Activated CD8-positive, alpha-beta memory T cell treated with anti-CD3 and anti-CD28 coated beads, Interleukin-2, amount 50 U/mL, for 4 hours (primary cell): Measurements from ENCODE around the gene ACACA.

Experiments used
- DNase-seq: peaks from one replicate; pipeline ENCODE4 v3.0.0-alpha.2; 2020

Gene ACACA

GRCh38 chr17:37121616-37122015 lies 285.0 kb downstream of the ACACA start:
- no peak for DNase-seq

DNA sequence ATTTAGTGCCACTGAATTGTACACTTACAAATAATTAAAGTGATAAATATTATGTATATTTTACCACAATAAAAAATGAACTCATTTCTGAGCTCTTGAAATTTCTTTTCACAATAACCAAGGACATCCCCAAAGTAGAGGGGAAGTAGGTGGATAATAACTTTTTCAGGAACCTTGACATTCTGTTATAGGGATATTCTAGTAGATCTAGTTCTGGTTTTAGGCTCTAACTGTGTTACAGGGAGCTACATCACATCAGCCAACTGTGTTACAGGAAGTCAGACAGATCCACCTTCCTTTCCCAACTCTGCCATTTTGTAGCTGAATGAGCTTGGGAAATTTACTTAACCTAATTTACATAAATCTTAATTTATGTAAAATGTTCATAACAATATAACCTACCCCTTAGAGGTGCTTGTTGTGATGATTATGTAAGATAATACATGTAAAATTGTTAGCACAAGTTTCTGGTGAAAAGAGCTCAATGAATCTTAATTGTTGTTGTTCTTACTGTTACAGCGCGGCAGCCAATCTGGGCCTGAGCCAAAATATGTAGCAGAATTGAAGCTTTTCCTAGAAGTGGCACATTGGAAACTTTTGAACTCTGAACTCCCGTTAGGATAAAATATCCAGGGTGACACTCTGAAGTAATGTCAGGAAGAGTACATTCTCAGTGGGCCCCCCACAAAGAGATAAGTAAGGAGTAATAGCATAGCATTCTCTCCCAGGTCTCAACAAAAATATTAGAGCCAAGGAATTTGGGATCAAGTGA lies 288.1 kb downstream of the ACACA start:
- DNase-seq = no peak

- DNase-seq = no peak
Measured at GRCh38 chr17:37117373-37118142, 289.1 kb downstream of the ACACA start.

- DNase-seq = no peak
Measured at GRCh38 chr17:37116671-37117185, 289.9 kb downstream of the ACACA start.

GRCh38 chr17:37111329-37111728 lies 295.3 kb downstream of the ACACA start:
- DNase-seq = no peak

DNA sequence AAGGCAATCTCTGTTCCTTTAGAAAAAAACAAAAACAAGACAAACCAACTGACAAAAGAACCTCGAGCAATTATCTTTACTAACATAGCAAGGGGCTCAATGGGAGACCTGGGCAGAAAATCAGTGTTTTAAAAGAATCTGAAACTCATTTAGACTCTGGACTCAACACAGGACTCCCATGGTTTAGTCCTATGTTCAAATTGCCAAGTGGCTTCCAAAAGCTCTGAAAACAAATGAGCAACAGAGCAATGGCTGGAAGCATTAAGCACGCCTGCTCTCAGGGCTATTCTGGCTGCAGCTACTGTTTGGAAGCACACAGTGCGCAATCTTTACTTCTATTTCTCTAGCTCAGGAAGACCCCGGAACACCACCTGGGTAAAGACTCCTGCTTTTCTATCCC lies 295.9 kb downstream of the ACACA start:
- no peak for DNase-seq

GRCh38 chr17:37109731-37110710 lies 296.6 kb downstream of the ACACA start:
- DNase-seq = no peak

DNA sequence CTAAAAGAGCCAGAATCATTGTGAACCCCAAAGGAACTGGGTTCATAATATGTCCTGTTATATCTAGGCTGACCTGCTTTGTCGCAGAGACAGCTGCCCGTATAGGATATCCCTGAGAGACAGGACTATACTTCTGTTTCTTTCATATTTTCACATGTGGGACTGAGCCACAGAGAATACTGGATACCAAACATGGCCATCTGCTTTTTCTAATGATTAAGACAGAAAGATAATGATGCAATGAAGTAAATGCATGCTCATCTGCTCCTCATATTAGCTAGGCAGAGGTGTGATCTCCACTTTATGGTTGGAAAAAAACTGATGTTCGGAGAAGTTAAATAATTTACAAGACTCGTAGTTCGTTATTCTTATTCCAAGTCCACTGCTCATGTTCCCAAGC lies 297.5 kb downstream of the ACACA start:
- no peak for DNase-seq

- DNase-seq = no peak
Measured at GRCh38 chr17:37107406-37108083, 299.1 kb downstream of the ACACA start.

DNA sequence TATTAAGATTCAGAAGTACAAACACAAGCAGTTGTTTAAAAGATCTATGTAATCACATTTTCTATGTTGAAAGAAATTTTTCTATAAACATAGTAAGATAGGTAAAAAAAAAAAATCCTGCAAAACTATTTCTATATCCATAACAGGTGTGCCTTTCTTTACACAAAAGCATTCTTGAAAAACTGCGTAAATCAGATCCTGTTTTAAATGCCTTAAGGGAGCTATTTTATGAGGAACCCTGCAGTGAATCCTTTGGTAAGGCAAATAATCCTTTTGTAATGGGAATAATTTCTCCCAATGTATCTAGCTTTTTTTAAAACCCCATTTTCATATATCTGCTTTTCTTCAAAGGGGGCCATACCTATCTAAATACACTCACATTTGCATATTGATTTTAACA lies 300.6 kb downstream of the ACACA start:
- no peak for DNase-seq

DNA sequence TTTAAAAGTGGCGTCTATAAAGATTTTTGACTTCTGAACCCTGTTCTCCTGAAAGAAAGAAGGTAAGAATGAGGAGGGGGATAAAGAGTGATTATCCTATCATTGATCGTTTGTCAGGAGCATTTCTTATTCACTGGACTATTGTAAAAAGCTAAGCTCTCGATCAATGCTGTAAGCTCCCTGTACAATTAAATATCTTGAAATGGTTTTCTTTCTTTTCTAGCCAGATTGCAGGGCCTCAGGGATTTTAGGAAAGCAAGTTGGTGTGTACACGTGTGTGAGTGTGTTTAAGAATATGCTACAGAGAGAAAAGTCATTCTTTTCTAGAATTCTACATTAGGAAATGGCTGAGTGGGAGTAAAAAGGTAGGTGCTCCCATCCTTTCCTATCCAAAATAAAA lies 303.4 kb downstream of the ACACA start:
- DNase-seq = no peak

DNA sequence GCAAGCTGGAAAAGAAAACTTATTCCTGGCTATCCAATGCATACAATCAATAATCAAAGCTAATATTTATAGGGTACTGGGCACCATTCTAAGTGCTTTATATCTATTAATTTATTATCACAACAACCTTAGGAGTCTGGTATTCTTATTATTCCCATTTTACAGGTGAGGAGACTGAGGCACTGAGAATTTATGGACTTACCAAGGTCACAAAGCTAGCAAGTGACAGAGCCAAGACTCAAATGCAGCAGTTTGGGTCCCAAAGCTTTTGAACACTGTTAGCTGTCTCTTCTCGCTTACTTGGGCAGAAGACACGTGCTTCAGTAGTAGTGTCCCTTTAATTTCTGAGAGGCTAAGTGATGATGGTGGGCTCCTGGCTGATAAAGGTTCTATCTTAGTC lies 305.3 kb downstream of the ACACA start:
- no peak for DNase-seq

DNA sequence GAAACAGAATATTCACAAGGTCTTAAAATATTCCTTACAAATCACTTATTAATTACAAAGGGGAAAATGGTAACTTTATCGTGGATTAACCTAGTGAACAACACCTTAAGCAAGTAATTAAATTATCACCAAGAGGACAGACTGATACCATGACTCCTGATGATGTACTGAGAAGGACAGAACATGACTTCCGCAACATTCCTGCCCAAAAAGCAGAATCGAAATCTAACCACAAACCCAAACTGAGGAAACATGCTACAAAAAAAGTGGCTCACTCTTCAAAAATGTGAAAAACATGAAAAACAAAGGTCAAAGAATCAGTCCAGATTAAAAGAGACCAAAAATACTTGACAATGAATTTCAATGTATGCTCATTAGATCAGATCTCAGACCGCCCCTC lies 306.4 kb downstream of the ACACA start:
- DNase-seq = no peak

DNA sequence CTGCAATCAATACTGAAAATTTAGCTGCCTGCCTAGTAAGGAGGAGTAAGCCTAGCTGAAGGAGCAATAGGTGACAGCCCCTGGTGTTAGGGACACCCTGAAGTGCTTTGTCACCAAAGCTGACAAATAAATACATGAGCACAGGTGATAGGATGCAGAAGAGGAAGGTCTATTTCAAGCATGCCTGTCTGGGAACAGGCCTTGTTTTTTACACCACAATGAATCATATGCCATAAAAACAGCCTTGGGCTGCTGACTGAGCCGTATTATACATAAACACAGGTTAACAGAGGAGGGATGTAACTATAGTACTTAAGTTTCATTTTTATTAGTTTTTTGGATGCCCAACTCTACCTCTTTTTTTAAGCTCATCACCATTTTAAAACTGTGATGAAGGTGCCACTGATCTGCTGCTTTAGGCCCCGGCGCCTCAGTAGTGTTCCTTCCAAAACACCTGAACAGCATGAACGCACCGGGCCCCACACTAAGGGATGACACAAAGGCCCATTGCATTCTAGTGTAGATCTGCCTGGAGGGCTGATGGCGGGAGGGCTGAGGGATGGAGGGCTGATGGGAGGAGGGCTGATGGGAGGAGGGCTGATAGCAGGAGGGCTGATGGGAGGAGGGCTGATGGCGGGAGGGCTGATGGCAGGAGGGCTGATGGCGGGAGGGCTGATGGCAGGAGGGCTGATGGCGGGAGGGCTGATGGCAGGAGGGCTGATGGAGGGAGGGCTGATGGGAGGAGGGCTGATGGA lies 307.5 kb downstream of the ACACA start:
- no peak for DNase-seq

GRCh38 chr17:37098152-37098551 lies 308.5 kb downstream of the ACACA start:
- no peak for DNase-seq

- no peak for DNase-seq
Measured at GRCh38 chr17:37097154-37097553, 309.5 kb downstream of the ACACA start.

- no peak for DNase-seq
Measured at GRCh38 chr17:37096071-37096470, 310.6 kb downstream of the ACACA start.

- no peak for DNase-seq
Measured at GRCh38 chr17:37094391-37094790, 312.2 kb downstream of the ACACA start.

- no peak for DNase-seq
Measured at GRCh38 chr17:37092701-37093100, 313.9 kb downstream of the ACACA start.

DNA sequence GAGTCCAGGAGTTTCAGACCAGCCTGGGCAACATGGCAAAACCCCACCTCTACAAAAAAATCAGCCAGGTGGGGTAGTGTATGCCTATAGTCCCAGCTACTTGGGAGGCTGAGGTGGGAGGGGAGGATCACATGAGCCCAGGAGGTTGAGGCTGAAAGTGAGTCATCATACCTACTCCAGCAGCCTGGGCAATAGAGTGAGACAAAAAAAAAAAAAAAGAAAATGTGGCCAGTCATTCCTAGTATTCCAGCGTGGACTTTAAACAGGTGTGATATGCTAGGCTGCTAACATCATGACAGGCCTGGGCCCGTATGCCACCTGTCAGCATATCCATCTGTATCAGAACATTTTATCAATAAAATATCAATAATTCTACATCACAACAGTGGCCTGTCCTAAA lies 314.6 kb downstream of the ACACA start:
- DNase-seq = no peak

- DNase-seq = no peak
Measured at GRCh38 chr17:37090941-37091340, 315.7 kb downstream of the ACACA start.

GRCh38 chr17:37089956-37090355 lies 316.7 kb downstream of the ACACA start:
- DNase-seq = peak; percentile 29
